ENCODE data around the gene MAF.

DNA sequence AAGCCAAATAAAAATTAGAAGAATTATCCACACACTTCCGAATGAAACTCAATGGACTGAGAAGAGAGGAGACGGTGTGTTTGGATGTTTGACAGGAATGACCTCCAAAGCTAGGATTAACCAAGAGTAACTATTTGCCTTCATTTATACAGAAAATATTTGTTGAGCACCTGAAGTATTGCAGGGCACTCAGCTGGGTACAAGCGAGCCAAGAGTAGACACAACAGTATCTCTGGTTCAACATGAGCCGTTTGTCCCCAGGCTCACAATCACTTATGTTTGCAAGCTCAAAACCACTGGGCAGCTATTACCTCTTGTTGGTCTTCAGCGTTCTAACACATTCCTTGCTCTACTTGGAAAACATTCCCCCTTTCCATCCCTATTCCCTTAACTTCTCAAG lies 38.8 kb downstream of the MAF start:
- TF ChIP-seq EZH2 (IDR thresholded peaks at IDR 0.05; ENCODE audit: low read depth, unreplicated experiment) (no peak), ZNF114 (CRISPR knock-in tag; IDR thresholded peaks at IDR 0.05) (no peak), POLR2AphosphoS5 (IDR thresholded peaks at IDR 0.05; ENCODE audit: low read depth) (no peak), EZH2phosphoT487 (IDR thresholded peaks at IDR 0.05; ENCODE audit: unreplicated experiment) (no peak), NANOG (IDR thresholded peaks at IDR 0.05; ENCODE audit: borderline replicate concordance) (no peak), JUNB (IDR thresholded peaks at IDR 0.05; ENCODE audit: unreplicated experiment) (no peak)
- TF ChIP-seq, protein P1, sequence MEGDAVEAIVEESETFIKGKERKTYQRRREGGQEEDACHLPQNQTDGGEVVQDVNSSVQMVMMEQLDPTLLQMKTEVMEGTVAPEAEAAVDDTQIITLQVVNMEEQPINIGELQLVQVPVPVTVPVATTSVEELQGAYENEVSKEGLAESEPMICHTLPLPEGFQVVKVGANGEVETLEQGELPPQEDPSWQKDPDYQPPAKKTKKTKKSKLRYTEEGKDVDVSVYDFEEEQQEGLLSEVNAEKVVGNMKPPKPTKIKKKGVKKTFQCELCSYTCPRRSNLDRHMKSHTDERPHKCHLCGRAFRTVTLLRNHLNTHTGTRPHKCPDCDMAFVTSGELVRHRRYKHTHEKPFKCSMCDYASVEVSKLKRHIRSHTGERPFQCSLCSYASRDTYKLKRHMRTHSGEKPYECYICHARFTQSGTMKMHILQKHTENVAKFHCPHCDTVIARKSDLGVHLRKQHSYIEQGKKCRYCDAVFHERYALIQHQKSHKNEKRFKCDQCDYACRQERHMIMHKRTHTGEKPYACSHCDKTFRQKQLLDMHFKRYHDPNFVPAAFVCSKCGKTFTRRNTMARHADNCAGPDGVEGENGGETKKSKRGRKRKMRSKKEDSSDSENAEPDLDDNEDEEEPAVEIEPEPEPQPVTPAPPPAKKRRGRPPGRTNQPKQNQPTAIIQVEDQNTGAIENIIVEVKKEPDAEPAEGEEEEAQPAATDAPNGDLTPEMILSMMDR (conservative IDR thresholded peaks at IDR 0.05; ENCODE audit: low read depth in 2 of 2), result no peak
- TF ChIP-seq, protein P2, sequence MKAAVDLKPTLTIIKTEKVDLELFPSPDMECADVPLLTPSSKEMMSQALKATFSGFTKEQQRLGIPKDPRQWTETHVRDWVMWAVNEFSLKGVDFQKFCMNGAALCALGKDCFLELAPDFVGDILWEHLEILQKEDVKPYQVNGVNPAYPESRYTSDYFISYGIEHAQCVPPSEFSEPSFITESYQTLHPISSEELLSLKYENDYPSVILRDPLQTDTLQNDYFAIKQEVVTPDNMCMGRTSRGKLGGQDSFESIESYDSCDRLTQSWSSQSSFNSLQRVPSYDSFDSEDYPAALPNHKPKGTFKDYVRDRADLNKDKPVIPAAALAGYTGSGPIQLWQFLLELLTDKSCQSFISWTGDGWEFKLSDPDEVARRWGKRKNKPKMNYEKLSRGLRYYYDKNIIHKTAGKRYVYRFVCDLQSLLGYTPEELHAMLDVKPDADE (IDR thresholded peaks at IDR 0.05), result no peak
- TF ChIP-seq, protein P3, sequence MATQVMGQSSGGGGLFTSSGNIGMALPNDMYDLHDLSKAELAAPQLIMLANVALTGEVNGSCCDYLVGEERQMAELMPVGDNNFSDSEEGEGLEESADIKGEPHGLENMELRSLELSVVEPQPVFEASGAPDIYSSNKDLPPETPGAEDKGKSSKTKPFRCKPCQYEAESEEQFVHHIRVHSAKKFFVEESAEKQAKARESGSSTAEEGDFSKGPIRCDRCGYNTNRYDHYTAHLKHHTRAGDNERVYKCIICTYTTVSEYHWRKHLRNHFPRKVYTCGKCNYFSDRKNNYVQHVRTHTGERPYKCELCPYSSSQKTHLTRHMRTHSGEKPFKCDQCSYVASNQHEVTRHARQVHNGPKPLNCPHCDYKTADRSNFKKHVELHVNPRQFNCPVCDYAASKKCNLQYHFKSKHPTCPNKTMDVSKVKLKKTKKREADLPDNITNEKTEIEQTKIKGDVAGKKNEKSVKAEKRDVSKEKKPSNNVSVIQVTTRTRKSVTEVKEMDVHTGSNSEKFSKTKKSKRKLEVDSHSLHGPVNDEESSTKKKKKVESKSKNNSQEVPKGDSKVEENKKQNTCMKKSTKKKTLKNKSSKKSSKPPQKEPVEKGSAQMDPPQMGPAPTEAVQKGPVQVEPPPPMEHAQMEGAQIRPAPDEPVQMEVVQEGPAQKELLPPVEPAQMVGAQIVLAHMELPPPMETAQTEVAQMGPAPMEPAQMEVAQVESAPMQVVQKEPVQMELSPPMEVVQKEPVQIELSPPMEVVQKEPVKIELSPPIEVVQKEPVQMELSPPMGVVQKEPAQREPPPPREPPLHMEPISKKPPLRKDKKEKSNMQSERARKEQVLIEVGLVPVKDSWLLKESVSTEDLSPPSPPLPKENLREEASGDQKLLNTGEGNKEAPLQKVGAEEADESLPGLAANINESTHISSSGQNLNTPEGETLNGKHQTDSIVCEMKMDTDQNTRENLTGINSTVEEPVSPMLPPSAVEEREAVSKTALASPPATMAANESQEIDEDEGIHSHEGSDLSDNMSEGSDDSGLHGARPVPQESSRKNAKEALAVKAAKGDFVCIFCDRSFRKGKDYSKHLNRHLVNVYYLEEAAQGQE (IDR thresholded peaks at IDR 0.05; ENCODE audit: unreplicated experiment), result no peak

All from GM23338 (cell line).